Ascending aorta (tissue), 2 donors: Measurements from ENCODE around the gene CTDP1. TPM values are rescaled to one million over a fixed set of nuclear protein-coding genes. Genes with fewer than 3 reads are reported as not detected.

ENCODE experiments used
- DNase-seq, 2 donors: peaks; one replicate each; pipeline ENCODE4 v3.0.0-alpha.2; 2019; ENCODE audit warnings: low spot score in 2 of 2
- H3K27ac ChIP-seq, 2 donors: fragments of 200-600 bp; sonication (generic); one replicate each; pipeline ENCODE4 v1.5.1; 2016 to 2017; ENCODE audit warnings: mild to moderate bottlenecking in 1 of 2
- H3K27me3 ChIP-seq: fragments of 200-600 bp; sonication (generic); one replicate; pipeline ENCODE4 v1.5.1; 2017
- H3K36me3 ChIP-seq, 2 donors: fragments of 200-600 bp; sonication (generic); one replicate each; pipeline ENCODE4 v1.5.1; 2016
- H3K4me1 ChIP-seq, 2 donors: fragments of 200-600 bp; sonication (generic); one replicate each; pipeline ENCODE4 v1.5.1; 2016 to 2017; ENCODE audit warnings: mild to moderate bottlenecking in 1 of 2
- H3K4me3 ChIP-seq, 2 donors: fragments of 200-600 bp; sonication (generic); one replicate each; pipeline ENCODE4 v1.5.1; 2016 to 2017; ENCODE audit warnings: mild to moderate bottlenecking in 1 of 2
- H3K9me3 ChIP-seq, 2 donors: fragments of 200-600 bp; sonication (generic); one replicate each; pipeline ENCODE4 v1.5.1; 2016
- intact Hi-C: fragments of 100-400 bp; cut with DNase I; formaldehyde crosslinking; loops from one replicate; pipeline ENCODE4 v1.15.1; 2023
- total RNA-seq: library from RNA; depleted of rRNA; stranded (reverse); fragments of >200 nt; gene quantifications from one replicate; pipeline ENCODE4 v1.1.0, GENCODE V29; 2016
- TF ChIP-seq, protein P1 (sequence below), 3 experiments: fragments of 200-600 bp in 2 of 3; fragments of 450-650 bp in 1 of 3; sonication (generic) in 2 of 3; IDR thresholded peaks; one replicate each; pipeline ENCODE4 v1.5.1; 2016 to 2019; ENCODE audit warnings: antibody characterized with exemption in 3 of 3, mild to moderate bottlenecking in 1 of 3, moderate library complexity in 1 of 3

CTDP1 gene
- total RNA-seq, 1 donor from 2014 or later: 31.7 TPM

GRCh38 chr18:79744625-79745024 lies 65.0 kb downstream of the CTDP1 start:
- DNase-seq: peak in 1 of 2 donors; percentile 48
- Histone ChIP-seq H3K9me3 (no peaks in the 10 kb centered on the region), H3K27me3 (no peaks in the 10 kb centered on the region), H3K4me1 (no peaks in the 10 kb centered on the region), H3K27ac (no peak overlapping the region), H3K4me3 (no peak overlapping the region), H3K36me3 (peaks cover 24 to 69% of the 10 kb centered on the region in 2 donors)
- intact Hi-C loops: no loop called here
- TF ChIP-seq, protein P1, sequence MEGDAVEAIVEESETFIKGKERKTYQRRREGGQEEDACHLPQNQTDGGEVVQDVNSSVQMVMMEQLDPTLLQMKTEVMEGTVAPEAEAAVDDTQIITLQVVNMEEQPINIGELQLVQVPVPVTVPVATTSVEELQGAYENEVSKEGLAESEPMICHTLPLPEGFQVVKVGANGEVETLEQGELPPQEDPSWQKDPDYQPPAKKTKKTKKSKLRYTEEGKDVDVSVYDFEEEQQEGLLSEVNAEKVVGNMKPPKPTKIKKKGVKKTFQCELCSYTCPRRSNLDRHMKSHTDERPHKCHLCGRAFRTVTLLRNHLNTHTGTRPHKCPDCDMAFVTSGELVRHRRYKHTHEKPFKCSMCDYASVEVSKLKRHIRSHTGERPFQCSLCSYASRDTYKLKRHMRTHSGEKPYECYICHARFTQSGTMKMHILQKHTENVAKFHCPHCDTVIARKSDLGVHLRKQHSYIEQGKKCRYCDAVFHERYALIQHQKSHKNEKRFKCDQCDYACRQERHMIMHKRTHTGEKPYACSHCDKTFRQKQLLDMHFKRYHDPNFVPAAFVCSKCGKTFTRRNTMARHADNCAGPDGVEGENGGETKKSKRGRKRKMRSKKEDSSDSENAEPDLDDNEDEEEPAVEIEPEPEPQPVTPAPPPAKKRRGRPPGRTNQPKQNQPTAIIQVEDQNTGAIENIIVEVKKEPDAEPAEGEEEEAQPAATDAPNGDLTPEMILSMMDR (IDR thresholded peaks at IDR 0.05): no peak

- peak in 1 of 2 donors; percentile 35 for DNase-seq
- no peaks in the 10 kb centered on the region for H3K27me3 ChIP-seq
- no peaks in the 10 kb centered on the region for H3K4me1 ChIP-seq
- no peak overlapping the region for H3K27ac ChIP-seq
- intact Hi-C loops: no loop called here
- TF ChIP-seq, protein P1 (IDR thresholded peaks at IDR 0.05): no peak
- peaks cover 21 to 58% of the 10 kb centered on the region in 2 donors for H3K36me3 ChIP-seq
- H3K9me3 ChIP-seq: no peaks in the 10 kb centered on the region
- H3K4me3 ChIP-seq: no peak overlapping the region
These were observed 67.1 kb downstream of the CTDP1 start for GRCh38 chr18:79746730-79747129.

DNA sequence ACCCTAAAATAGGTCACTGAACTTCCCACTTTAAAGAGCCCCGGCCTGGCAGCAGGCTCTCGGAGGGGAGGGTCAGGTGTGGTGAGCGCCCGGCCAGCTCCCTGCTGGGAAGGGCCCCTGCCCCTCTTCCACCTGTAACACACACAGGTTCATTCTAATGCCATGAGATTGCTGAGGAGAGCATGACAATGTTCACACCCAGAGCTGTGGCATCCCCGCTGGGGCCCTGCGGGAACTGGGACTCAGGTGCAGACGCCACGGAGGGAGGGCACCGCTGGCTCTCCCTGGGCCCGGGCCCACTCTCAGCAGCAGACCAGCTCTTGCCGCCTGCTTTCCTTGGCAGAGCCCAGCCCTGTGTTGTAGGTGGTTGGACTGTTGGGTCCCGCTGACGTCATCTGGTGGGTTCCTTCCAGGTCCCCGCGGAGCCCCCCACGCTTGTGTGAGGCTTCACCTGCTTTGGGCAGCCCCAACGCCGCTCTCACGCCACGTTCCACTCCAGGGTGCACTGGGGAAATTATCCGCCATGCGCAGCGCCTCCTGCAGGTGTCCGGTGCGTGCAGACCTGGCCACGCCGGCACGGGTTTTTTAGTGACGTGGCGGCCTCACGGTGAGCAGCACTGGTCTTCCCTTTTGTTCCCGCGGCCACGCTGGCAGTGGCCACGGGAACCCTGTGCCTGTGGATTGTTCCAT lies 67.7 kb downstream of the CTDP1 start:
- Histone ChIP-seq H3K27me3 (no peaks in the 10 kb centered on the region), H3K36me3 (peaks cover 18 to 53% of the 10 kb centered on the region in 2 donors), H3K9me3 (no peaks in the 10 kb centered on the region), H3K4me3 (no peak overlapping the region), H3K27ac (no peak overlapping the region), H3K4me1 (no peaks in the 10 kb centered on the region)
- TF ChIP-seq, protein P1 (IDR thresholded peaks at IDR 0.05): no peak
- intact Hi-C loops: no loop called here
- peak in 1 of 2 donors; percentile 57 for DNase-seq

DNA sequence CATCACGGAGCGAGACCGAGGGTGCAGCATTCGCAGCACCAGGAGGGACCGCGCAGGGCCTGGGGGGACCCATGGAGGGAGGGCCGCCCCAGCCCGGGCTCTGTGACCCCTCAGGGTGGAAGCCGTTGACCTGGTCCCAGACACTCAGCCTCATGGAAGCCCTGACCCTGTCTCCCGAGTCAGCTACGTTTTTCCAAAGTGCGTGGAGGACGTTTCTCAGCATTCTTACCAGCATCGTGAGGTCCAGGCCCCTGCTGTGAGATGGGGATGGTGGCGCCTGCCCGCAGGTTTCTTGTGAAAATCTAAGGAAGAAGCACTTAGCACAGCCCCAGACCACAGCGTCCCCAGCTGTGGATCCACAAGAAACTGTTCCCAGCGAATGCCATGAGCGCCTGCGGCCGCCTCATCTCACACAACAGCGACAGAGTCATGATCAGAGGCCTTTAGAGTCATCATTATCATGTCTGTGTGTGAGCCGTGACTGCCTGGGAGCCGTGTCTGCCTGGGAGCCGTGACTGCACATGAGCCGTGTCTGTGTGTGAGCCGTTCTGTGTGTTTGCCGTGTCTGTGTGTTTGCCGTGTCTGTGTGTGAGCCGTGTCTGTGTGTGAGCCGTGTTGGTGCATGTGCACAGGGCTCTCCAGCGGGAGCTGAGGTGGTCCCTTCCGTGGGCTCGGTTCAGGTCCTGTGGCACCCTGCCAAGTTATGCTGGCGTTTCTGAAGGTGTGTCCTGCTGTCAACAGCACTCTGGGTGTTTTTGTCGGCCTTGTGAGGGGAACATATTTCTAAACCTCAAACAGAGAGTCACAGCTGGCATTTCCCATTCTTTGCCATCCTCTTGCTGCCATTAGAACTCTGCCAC lies 68.9 kb downstream of the CTDP1 start:
- TF ChIP-seq, protein P1 (IDR thresholded peaks at IDR 0.05): no peak
- H3K27ac ChIP-seq: no peak overlapping the region
- intact Hi-C loops: no loop called here
- H3K36me3 ChIP-seq: peaks cover 22 to 45% of the 10 kb centered on the region in 2 donors
- H3K27me3 ChIP-seq: no peaks in the 10 kb centered on the region
- no peaks in the 10 kb centered on the region for H3K9me3 ChIP-seq
- DNase-seq: peak in 1 of 2 donors; percentile 60
- H3K4me1 ChIP-seq: no peaks in the 10 kb centered on the region
- no peak overlapping the region for H3K4me3 ChIP-seq

DNA sequence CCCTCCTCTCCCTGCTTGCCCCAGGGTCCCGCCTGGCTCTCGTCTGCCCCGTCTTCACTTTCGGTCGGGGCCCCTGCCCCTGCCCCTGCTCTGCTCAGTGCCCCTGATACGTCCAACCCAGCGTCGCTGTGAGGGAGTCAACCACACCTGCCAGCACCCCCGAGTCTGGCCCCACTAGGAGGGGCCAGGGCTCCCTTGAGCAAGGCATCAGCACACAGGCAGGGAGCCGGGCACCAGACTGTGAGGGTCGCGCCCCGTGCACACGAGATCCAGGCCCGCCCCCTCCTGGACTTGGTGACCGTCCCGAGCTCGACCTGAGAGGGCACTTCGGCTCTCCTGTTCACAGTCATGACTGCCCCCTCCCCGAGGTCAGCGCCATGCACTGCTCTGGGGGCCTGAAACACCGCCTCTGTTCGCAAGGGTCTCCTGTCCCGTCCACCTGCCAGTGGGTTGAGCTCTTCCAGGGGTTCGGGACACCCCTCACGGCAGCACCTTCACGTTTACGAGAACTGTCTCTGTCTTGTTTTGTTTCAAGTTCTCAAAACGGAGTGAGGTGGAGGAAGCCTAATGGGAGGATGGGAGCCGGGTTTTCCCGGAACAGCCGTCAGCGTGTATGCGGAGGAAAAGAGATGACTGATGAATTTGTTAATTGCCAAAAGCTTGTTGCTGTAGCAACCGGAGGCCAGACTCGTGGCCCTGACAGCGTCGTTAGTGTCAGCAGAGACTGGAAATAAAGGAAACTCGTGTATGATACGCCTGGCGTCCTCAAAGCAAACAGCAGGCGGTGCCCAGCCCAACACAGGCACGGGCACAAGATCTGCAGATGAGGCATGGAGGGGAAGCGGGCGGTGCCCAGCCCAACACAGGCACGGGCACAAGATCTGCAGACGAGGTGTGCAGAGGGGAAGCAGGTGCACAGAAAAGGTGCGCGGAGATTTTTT lies 69.9 kb downstream of the CTDP1 start:
- TF ChIP-seq, protein P1 (IDR thresholded peaks at IDR 0.05): no peak
- Histone ChIP-seq H3K4me3 (no peak overlapping the region), H3K36me3 (peaks cover 29 to 48% of the 10 kb centered on the region in 2 donors), H3K4me1 (no peaks in the 10 kb centered on the region), H3K27ac (no peak overlapping the region), H3K27me3 (no peaks in the 10 kb centered on the region), H3K9me3 (no peaks in the 10 kb centered on the region)
- intact Hi-C loops: no loop called here
- peak in 1 of 2 donors; percentile 52 for DNase-seq
